H9 (cell line): ENCODE measurements around the gene RAPGEF3. TPM values are rescaled to one million over a fixed set of nuclear protein-coding genes. Genes with fewer than 3 reads are reported as not detected.

Experiments
- DNase-seq: peaks from one replicate; pipeline ENCODE4 v3.0.0-alpha.2; 2017
- H2AFZ ChIP-seq: one replicate; pipeline ENCODE4 v1.6.1; 2013; ENCODE audit warnings: mild to moderate bottlenecking, low read length, control low read depth, moderate library complexity
- H2AK5ac ChIP-seq: 2 replicates; pipeline ENCODE4 v1.6.1; 2013; ENCODE audit warnings: low read length, control low read depth, mixed read lengths; ENCODE audit not compliant: insufficient read length
- H2BK120ac ChIP-seq: one replicate; pipeline ENCODE4 v1.6.1; 2013; ENCODE audit warnings: low read depth, mild to moderate bottlenecking, low read length, control low read depth, inconsistent platforms; ENCODE audit not compliant: poor library complexity, severe bottlenecking
- H2BK12ac ChIP-seq: 2 replicates; pipeline ENCODE4 v1.6.1; 2013; ENCODE audit warnings: low read length, control low read depth, mixed read lengths, low read depth; ENCODE audit not compliant: insufficient read length
- H2BK15ac ChIP-seq: 2 replicates; pipeline ENCODE4 v1.6.1; 2013; ENCODE audit warnings: low read depth, low read length, control low read depth
- H2BK20ac ChIP-seq: one replicate; pipeline ENCODE4 v1.6.1; 2013; ENCODE audit warnings: low read depth, mild to moderate bottlenecking, low read length, control low read depth, inconsistent platforms; ENCODE audit not compliant: poor library complexity, severe bottlenecking
- H2BK5ac ChIP-seq: 2 replicates; pipeline ENCODE4 v1.6.1; 2013; ENCODE audit warnings: low read length, control low read depth, mixed read lengths; ENCODE audit not compliant: insufficient read length
- H3K14ac ChIP-seq: 2 replicates; pipeline ENCODE4 v1.6.1; 2013; ENCODE audit warnings: low read length, control low read depth; ENCODE audit not compliant: insufficient read depth
- H3K18ac ChIP-seq: 2 replicates; pipeline ENCODE4 v1.6.1; 2013; ENCODE audit warnings: low read depth, mild to moderate bottlenecking, mixed read lengths, low read length, control low read depth; ENCODE audit not compliant: insufficient read length
- H3K23ac ChIP-seq: 2 replicates; pipeline ENCODE4 v1.6.1; 2013; ENCODE audit warnings: low read length, control low read depth, mixed read lengths, low read depth; ENCODE audit not compliant: insufficient read length
- H3K23me2 ChIP-seq: 2 replicates; pipeline ENCODE4 v1.6.1; 2013; ENCODE audit warnings: low read depth, mild to moderate bottlenecking, mixed read lengths, low read length, control low read depth; ENCODE audit not compliant: insufficient read length, poor library complexity, severe bottlenecking
- H3K27ac ChIP-seq: 2 replicates; pipeline ENCODE4 v1.5.1; 2013; ENCODE audit warnings: low read length, control low read depth, mixed read lengths, low read depth; ENCODE audit not compliant: insufficient read length
- H3K27me3 ChIP-seq: 2 replicates; pipeline ENCODE4 v1.6.1; 2013; ENCODE audit warnings: low read length, control low read depth, inconsistent platforms; ENCODE audit not compliant: insufficient read depth
- H3K4ac ChIP-seq: 2 replicates; pipeline ENCODE4 v1.6.1; 2013; ENCODE audit warnings: low read depth, mild to moderate bottlenecking, control low read depth, inconsistent platforms, low read length, moderate library complexity
- H3K4me1 ChIP-seq: 2 replicates; pipeline ENCODE4 v1.6.1; 2013; ENCODE audit warnings: low read length, control low read depth, inconsistent platforms; ENCODE audit not compliant: insufficient read depth
- H3K4me2 ChIP-seq: 2 replicates; pipeline ENCODE4 v1.6.1; 2013; ENCODE audit warnings: low read length, control low read depth, mixed read lengths; ENCODE audit not compliant: insufficient read length, insufficient read depth
- H3K56ac ChIP-seq: 2 replicates; pipeline ENCODE4 v1.6.1; 2013; ENCODE audit warnings: low read depth, mild to moderate bottlenecking, mixed read lengths, low read length, control low read depth; ENCODE audit not compliant: insufficient read length
- H3K79me1 ChIP-seq: 2 replicates; pipeline ENCODE4 v1.6.1; 2013; ENCODE audit warnings: low read depth, mild to moderate bottlenecking, moderate library complexity, low read length, control low read depth, inconsistent platforms; ENCODE audit not compliant: insufficient read depth, poor library complexity, severe bottlenecking
- H3K79me2 ChIP-seq: 2 replicates; pipeline ENCODE4 v1.6.1; 2013; ENCODE audit warnings: low read length, control low read depth, inconsistent platforms; ENCODE audit not compliant: insufficient read depth
- H3K9ac ChIP-seq: 2 replicates; pipeline ENCODE4 v1.6.1; 2013; ENCODE audit warnings: low read length, control low read depth, mixed read lengths; ENCODE audit not compliant: insufficient read length; ENCODE audit errors: extremely low read depth
- H3K9me3 ChIP-seq: one replicate; pipeline ENCODE4 v1.6.1; 2013; ENCODE audit warnings: low read depth, low read length, inconsistent platforms; ENCODE audit not compliant: control insufficient read depth
- H3T11ph ChIP-seq: one replicate; pipeline ENCODE4 v1.6.1; 2013; ENCODE audit warnings: mild to moderate bottlenecking, low read length, control low read depth, inconsistent platforms
- H4K20me1 ChIP-seq: one replicate; pipeline ENCODE4 v1.6.1; 2013; ENCODE audit not compliant: control insufficient read depth, insufficient read length, insufficient read depth
- H4K5ac ChIP-seq: 2 replicates; pipeline ENCODE4 v1.6.1; 2013; ENCODE audit warnings: low read depth, mild to moderate bottlenecking, mixed read lengths, low read length, control low read depth; ENCODE audit not compliant: insufficient read length
- H4K8ac ChIP-seq: replicated peaks from 2 replicates; pipeline ENCODE4 v1.6.1; 2013; ENCODE audit warnings: low read length, control low read depth, mixed read lengths, low read depth; ENCODE audit not compliant: insufficient read length
- H4K91ac ChIP-seq: 2 replicates; pipeline ENCODE4 v1.6.1; 2013; ENCODE audit warnings: low read depth, mild to moderate bottlenecking, moderate library complexity, mixed read lengths, low read length, control low read depth; ENCODE audit not compliant: insufficient read length
- H3K27ac Mint-ChIP-seq, 3 experiments: 2 replicates in 2 of 3; 3 replicates in 1 of 3; pipeline ENCODE4 v1.8.0; 2020 to 2021; ENCODE audit warnings: mixed read lengths in 3 of 3, mild to moderate bottlenecking in 1 of 3, moderate library complexity in 1 of 3
- H3K27me3 Mint-ChIP-seq: 2 replicates; pipeline ENCODE4 v1.8.0; 2021; ENCODE audit warnings: low read depth, mild to moderate bottlenecking, moderate library complexity, mixed read lengths
- H3K36me3 Mint-ChIP-seq, 3 experiments: 2 replicates in 2 of 3; 3 replicates in 1 of 3; pipeline ENCODE4 v1.8.0; 2020 to 2021; ENCODE audit warnings: low read depth in 3 of 3, mixed read lengths in 3 of 3; ENCODE audit not compliant: insufficient read depth in 1 of 3
- H3K4me1 Mint-ChIP-seq, 2 experiments: 2 replicates each; pipeline ENCODE4 v1.8.0; 2020; ENCODE audit warnings: mixed read lengths in 2 of 2
- H3K4me3 Mint-ChIP-seq, 2 experiments: 2 replicates in 1 of 2; 3 replicates in 1 of 2; pipeline ENCODE4 v1.8.0; 2020 to 2021; ENCODE audit warnings: mild to moderate bottlenecking in 2 of 2, mixed read lengths in 2 of 2, moderate library complexity in 1 of 2
- H3K9me3 Mint-ChIP-seq, 2 experiments: 2 replicates in 1 of 2; 3 replicates in 1 of 2; pipeline ENCODE4 v1.8.0; 2020; ENCODE audit warnings: mild to moderate bottlenecking in 2 of 2, mixed read lengths in 2 of 2, moderate library complexity in 1 of 2
- CTCF ChIP-seq: fragments of 200-600 bp; sonication (generic); conservative IDR thresholded peaks from 3 replicates; pipeline ENCODE4 v1.8.0; 2021; ENCODE audit warnings: antibody characterized with exemption, mild to moderate bottlenecking
- WGBS: extraction: QIAGEN DNeasy Blood & Tissue Kit; methylation state at CpG from one replicate; pipeline ENCODE4 v1.1.7; 2013; ENCODE audit warnings: missing lambda C conversion rate, low lambda C conversion rate, mixed read lengths; ENCODE audit not compliant: insufficient read length; ENCODE audit errors: extremely low coverage; 5-methylcytosine and 5-hydroxymethylcytosine counted together
- total RNA-seq: library from RNA; stranded (reverse); gene quantifications from 2 replicates; pipeline ENCODE4 v1.2.1, GENCODE V29; 2021

Gene RAPGEF3
- total RNA-seq, 1 experiment from 2014 or later = 7.4 TPM

GRCh38 chr12:47798382-47798948 lies 39.8 kb upstream of the RAPGEF3 start:
- no peaks in the 10 kb centered on the region; the same call in 1 of the 2 replicates for H3K4me1 ChIP-seq
- H3K9me3 ChIP-seq = no peaks in the 10 kb centered on the region
- no peak overlapping the region for H2AK5ac ChIP-seq
- H3K4me1 Mint-ChIP-seq = peaks cover 28 to 39% of the 10 kb centered on the region in 2 experiments
- H3K4ac ChIP-seq = no peak overlapping the region
- H3K23me2 ChIP-seq = no peaks in the 10 kb centered on the region
- DNase-seq = no peak
- no peak overlapping the region for H4K91ac ChIP-seq
- no peak overlapping the region for H3T11ph ChIP-seq
- H3K4me2 ChIP-seq = no peak overlapping the region
- no peak overlapping the region for H3K23ac ChIP-seq
- H2AFZ ChIP-seq = no peak overlapping the region
- no peak for TF ChIP-seq CTCF
- no peaks in the 10 kb centered on the region for H3K79me1 ChIP-seq
- H3K27ac ChIP-seq = no peak overlapping the region
- H3K9me3 Mint-ChIP-seq = no peaks in the 10 kb centered on the region; a peak in 1 of 5 replicates
- H2BK5ac ChIP-seq = no peak overlapping the region
- H2BK15ac ChIP-seq = no peak overlapping the region
- no peak overlapping the region for H3K14ac ChIP-seq
- no peak overlapping the region; a peak in 1 of 7 replicates for H3K27ac Mint-ChIP-seq
- no CpG with 5 or more reads among the region's 17 CpGs for WGBS
- no peaks in the 10 kb centered on the region for H3K27me3 ChIP-seq
- H3K36me3 Mint-ChIP-seq = peaks cover 9 to 31% (median 28%) of the 10 kb centered on the region in 3 experiments; a peak in 6 of 7 replicates
- H3K56ac ChIP-seq = no peak overlapping the region
- H2BK20ac ChIP-seq = no peak overlapping the region
- H3K79me2 ChIP-seq = peaks cover 1% of the 10 kb centered on the region; the same call in 1 of the 2 replicates
- H3K18ac ChIP-seq = no peak overlapping the region
- no peak overlapping the region for H3K9ac ChIP-seq
- H4K8ac ChIP-seq = no peak overlapping the region
- no peak overlapping the region for H2BK12ac ChIP-seq
- no peaks in the 10 kb centered on the region for H3K27me3 Mint-ChIP-seq
- no peak overlapping the region for H3K4me3 Mint-ChIP-seq
- no peak overlapping the region for H4K5ac ChIP-seq
- H4K20me1 ChIP-seq = peaks cover 2% of the 10 kb centered on the region
- no peak overlapping the region for H2BK120ac ChIP-seq
